ENCODE data around the gene PCDHA11. TPM values are rescaled to one million over a fixed set of nuclear protein-coding genes. Genes with fewer than 3 reads are reported as not detected.

PCDHA11 gene
- polyA plus RNA-seq, 4 donors, result 0.21 to 0.54 (median 0.36) TPM

- no peak for DNase-seq (ENCODE audit: low read depth in 4 of 4, low spot score in 2 of 4)
Measured at GRCh38 chr5:140883927-140884697, 15.4 kb downstream of the PCDHA11 start.

GRCh38 chr5:140916325-140916724, 47.6 kb downstream of the PCDHA11 start:
- no peak for DNase-seq (ENCODE audit: low read depth in 4 of 4, low spot score in 2 of 4)

Other genes with a start within 250 kb of the PCDHA11 start
- gene CD14, start 235.8 kb upstream of the PCDHA11 start, polyA plus RNA-seq (ENCODE audit: insufficient read length in 4 of 4), result 10 to 100 TPM in 2 of 4 donors, 1 to 10 TPM in 2; 6.0 to 11.7 (median 9.5) TPM
- 10 to 100 TPM; 12.5 to 23.1 (median 18.2) TPM for gene TMCO6, start 229.5 kb upstream of the PCDHA11 start, polyA plus RNA-seq (ENCODE audit: insufficient read length in 4 of 4)
- gene NDUFA2, start 221.3 kb upstream of the PCDHA11 start, polyA plus RNA-seq (ENCODE audit: insufficient read length in 4 of 4), result 100 to 1,000 TPM in 1 of 4 donors, 10 to 100 TPM in 3; 76.4 to 116 (median 84.2) TPM
- gene IK, start 221.1 kb upstream of the PCDHA11 start, polyA plus RNA-seq (ENCODE audit: insufficient read length in 4 of 4), result 100 to 1,000 TPM; 149 to 185 (median 162) TPM
- 10 to 100 TPM; 12.5 to 21.3 (median 16.9) TPM for gene WDR55, start 204.1 kb upstream of the PCDHA11 start, polyA plus RNA-seq (ENCODE audit: insufficient read length in 4 of 4)
- gene DND1, start 195.4 kb upstream of the PCDHA11 start, polyA plus RNA-seq (ENCODE audit: insufficient read length in 4 of 4), result under 1 TPM in 2 of 4 donors, not detected in 2; 0.21 to 0.77 TPM
- gene HARS1, start 177.6 kb upstream of the PCDHA11 start, polyA plus RNA-seq (ENCODE audit: insufficient read length in 4 of 4), result 10 to 100 TPM; 63.2 to 86.8 (median 73.3) TPM
- 10 to 100 TPM; 37.4 to 60.3 (median 49.2) TPM for gene HARS2, start 177.5 kb upstream of the PCDHA11 start, polyA plus RNA-seq (ENCODE audit: insufficient read length in 4 of 4)
- 100 to 1,000 TPM in 3 of 4 donors, 10 to 100 TPM in 1; 99.1 to 164 (median 111) TPM for gene ZMAT2, start 168.5 kb upstream of the PCDHA11 start, polyA plus RNA-seq (ENCODE audit: insufficient read length in 4 of 4)
- gene PCDHA1, start 82.8 kb upstream of the PCDHA11 start, polyA plus RNA-seq (ENCODE audit: insufficient read length in 4 of 4), result under 1 TPM in 3 of 4 donors, not detected in 1; 0.05 to 0.12 (median 0.07) TPM
- under 1 TPM; 0.13 to 0.46 (median 0.19) TPM for gene PCDHA2, start 74.1 kb upstream of the PCDHA11 start, polyA plus RNA-seq (ENCODE audit: insufficient read length in 4 of 4)
- under 1 TPM; 0.21 to 0.64 (median 0.38) TPM for gene PCDHA3, start 67.9 kb upstream of the PCDHA11 start, polyA plus RNA-seq (ENCODE audit: insufficient read length in 4 of 4)
- 1 to 10 TPM in 2 of 4 donors, under 1 TPM in 2; 0.49 to 1.7 (median 0.91) TPM for gene PCDHA4, start 61.9 kb upstream of the PCDHA11 start, polyA plus RNA-seq (ENCODE audit: insufficient read length in 4 of 4)
- under 1 TPM; 0.05 to 0.24 (median 0.14) TPM for gene PCDHA5, start 47.3 kb upstream of the PCDHA11 start, polyA plus RNA-seq (ENCODE audit: insufficient read length in 4 of 4)
- under 1 TPM; 0.35 to 0.75 (median 0.49) TPM for gene PCDHA6, start 41.0 kb upstream of the PCDHA11 start, polyA plus RNA-seq (ENCODE audit: insufficient read length in 4 of 4)
- gene PCDHA7, start 34.7 kb upstream of the PCDHA11 start, polyA plus RNA-seq (ENCODE audit: insufficient read length in 4 of 4), result under 1 TPM; 0.22 to 0.44 (median 0.34) TPM
- under 1 TPM in 3 of 4 donors, not detected in 1; 0.03 to 0.05 (median 0.05) TPM for gene PCDHA8, start 27.8 kb upstream of the PCDHA11 start, polyA plus RNA-seq (ENCODE audit: insufficient read length in 4 of 4)
- under 1 TPM in 3 of 4 donors, not detected in 1; 0.03 to 0.12 (median 0.05) TPM for gene PCDHA9, start 20.6 kb upstream of the PCDHA11 start, polyA plus RNA-seq (ENCODE audit: insufficient read length in 4 of 4)
- 1 to 10 TPM in 1 of 4 donors, under 1 TPM in 3; 0.13 to 1.1 (median 0.75) TPM for gene PCDHA10, start 13.1 kb upstream of the PCDHA11 start, polyA plus RNA-seq (ENCODE audit: insufficient read length in 4 of 4)
- under 1 TPM in 3 of 4 donors, not detected in 1; 0.07 to 0.14 (median 0.11) TPM for gene PCDHA12, start 6.4 kb downstream of the PCDHA11 start, polyA plus RNA-seq (ENCODE audit: insufficient read length in 4 of 4)
- under 1 TPM in 3 of 4 donors, not detected in 1; 0.03 to 0.07 (median 0.05) TPM for gene PCDHA13, start 13.2 kb downstream of the PCDHA11 start, polyA plus RNA-seq (ENCODE audit: insufficient read length in 4 of 4)
- under 1 TPM; 0.03 to 0.17 (median 0.08) TPM for gene PCDHAC1, start 57.3 kb downstream of the PCDHA11 start, polyA plus RNA-seq (ENCODE audit: insufficient read length in 4 of 4)
- under 1 TPM; 0.49 to 0.69 (median 0.62) TPM for gene PCDHAC2, start 97.5 kb downstream of the PCDHA11 start, polyA plus RNA-seq (ENCODE audit: insufficient read length in 4 of 4)
- under 1 TPM; 0.08 to 0.10 (median 0.09) TPM for gene PCDHB1, start 182.4 kb downstream of the PCDHA11 start, polyA plus RNA-seq (ENCODE audit: insufficient read length in 4 of 4)
- 1 to 10 TPM; 3.9 to 8.5 (median 6.3) TPM for gene PCDHB2, start 225.7 kb downstream of the PCDHA11 start, polyA plus RNA-seq (ENCODE audit: insufficient read length in 4 of 4)
- 1 to 10 TPM; 3.0 to 4.7 (median 3.5) TPM for gene PCDHB3, start 231.5 kb downstream of the PCDHA11 start, polyA plus RNA-seq (ENCODE audit: insufficient read length in 4 of 4)